ENCODE measurements around the gene SMCO4. TPM values are rescaled to one million over a fixed set of nuclear protein-coding genes. Genes with fewer than 3 reads are reported as not detected.
"Not testable (repeated sequence)": the region's sequence is repeated elsewhere in the genome, so short reads cannot be mapped to it uniquely, and the experiment has no call there.

Gene SMCO4
- total RNA-seq = 19.6 TPM

- DNase-seq = peak; percentile 90
Measured at GRCh38 chr11:93543292-93543977, at the start of gene SMCO4. Gene SMCO4, minus strand, starts transcription at chr11:93543391. Its CDS starts 64,202 bp downstream, at chr11:93479189.

DNA sequence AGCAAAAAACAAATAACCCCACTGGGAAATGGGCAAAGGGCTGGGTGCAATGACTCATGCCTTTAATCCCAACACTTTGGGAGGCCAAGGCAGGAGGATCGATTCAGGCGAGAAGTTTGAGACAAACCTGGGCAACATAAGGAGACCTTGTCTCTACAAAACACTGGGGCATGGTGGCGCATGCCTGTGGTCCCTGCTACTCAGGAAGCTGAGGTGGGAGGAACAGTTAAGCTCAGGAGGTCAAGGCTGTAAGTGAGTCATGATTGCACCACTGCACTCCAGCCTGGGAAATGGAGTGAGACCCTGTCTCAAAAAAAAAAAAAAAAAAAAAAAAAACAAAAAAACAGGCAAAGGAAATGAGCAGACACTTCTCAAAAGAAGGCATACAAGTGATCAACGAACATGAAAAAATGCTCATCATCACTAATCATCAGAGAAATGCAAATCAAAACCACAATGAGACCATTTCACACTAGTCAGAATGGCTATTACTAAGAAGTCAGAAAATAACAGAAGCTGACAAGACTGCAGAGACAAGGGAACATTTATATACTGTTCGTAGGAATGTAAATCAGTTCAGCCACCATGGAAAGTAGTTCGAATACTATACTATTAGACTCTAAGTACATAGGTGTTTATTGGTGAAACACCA lies 48.2 kb upstream of the SMCO4 start:
- no peak for DNase-seq

- DNase-seq = no peak
Measured at GRCh38 chr11:93589347-93589746, 46.2 kb upstream of the SMCO4 start.

GRCh38 chr11:93587858-93588581 lies 44.8 kb upstream of the SMCO4 start:
- no peak for DNase-seq

GRCh38 chr11:93587425-93587824 lies 44.2 kb upstream of the SMCO4 start:
- not testable (repeated sequence) for DNase-seq

- no peak for DNase-seq
Measured at GRCh38 chr11:93585758-93586157, 42.6 kb upstream of the SMCO4 start.

GRCh38 chr11:93583490-93583889 lies 40.3 kb upstream of the SMCO4 start:
- no peak for DNase-seq

DNA sequence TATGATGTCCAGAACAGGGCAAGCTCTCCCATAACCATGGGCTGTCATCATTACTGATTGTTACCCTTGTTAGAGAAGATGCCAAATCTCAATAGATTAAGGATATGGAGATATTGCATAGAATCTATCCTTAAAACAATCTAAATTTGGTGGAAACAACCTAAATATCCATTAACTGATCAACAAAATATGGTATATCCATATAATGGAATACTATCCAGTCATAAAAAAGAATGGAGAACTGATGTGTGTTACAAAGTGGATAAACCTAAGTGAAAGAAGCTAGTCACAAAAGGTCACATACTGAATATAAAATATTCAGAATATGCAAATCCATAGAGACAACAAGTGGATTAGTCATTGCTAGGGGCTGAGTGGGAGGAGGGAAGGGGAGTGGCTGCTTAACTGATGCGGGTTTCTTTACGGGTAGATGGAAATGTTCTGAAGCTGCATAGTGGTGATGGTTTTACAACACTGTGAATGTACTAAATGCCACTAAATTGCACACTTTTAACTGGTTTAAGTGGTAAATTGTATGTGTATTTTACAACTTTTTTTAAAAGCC lies 36.1 kb upstream of the SMCO4 start:
- no peak for DNase-seq

DNA sequence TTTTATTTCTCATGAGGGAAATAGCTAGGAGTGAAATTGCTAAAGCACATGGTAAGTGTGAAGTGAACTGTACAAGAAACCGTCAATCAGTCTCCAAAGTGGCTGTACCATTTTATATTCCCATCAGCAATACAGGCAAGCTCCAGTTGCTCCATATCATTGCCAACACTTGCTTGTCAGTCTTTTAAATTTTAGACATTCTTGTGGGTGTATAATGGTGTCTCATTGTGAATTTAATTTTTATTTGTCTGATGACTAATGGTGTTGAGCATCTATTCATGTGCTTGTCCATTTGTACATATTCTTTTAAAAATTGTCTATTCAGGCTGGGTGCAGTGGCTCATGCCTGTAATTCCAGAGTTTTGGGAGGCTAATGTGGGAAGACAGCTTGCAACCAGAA lies 34.1 kb upstream of the SMCO4 start:
- no peak for DNase-seq

GRCh38 chr11:93576870-93577269 lies 33.7 kb upstream of the SMCO4 start:
- DNase-seq = not testable (repeated sequence)

DNA sequence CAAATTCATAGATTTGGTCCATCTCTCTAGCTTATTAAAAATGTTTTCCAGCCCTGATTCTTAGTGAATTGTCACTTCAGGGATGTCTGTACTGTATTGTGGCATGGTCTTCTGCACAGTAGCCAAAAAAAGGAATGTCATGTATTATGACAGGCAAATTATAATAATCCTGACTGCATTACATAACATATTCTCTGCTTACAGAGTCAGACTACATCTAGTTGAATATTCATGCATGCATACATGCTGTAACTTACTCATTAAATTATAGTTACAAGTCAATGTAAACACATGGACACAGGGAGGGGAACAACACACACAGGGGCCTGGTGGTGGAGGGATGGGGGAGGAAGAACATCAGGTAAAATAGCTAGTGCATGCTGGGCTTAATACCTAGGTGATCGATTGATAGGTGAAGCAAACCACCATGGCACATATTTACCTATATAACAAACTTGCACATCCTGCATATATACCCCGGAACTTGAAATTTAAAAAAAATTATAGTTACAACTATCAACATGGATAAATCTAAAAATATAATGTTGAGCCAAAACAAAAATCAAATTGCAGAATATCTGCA lies 31.5 kb upstream of the SMCO4 start:
- no peak for DNase-seq

DNA sequence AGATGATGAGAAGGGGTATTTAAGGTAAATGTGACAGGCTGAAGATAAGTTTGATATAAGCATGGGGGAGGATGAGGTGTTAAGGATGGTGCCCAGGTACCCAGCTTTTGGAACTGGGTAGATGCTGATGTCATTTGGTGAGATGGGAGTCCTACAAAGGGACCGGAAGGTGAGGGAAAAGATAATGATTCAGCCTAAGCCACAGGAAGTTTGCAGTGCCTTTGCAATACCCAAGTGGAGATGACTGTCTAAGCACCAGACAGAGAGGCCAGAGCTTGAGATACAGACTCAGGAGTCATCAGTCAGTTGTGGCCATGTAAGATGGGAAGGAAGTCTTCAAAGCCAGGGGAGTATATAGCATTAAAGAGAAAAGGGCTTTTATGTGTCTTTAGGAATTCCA lies 30.0 kb upstream of the SMCO4 start:
- DNase-seq = no peak

DNA sequence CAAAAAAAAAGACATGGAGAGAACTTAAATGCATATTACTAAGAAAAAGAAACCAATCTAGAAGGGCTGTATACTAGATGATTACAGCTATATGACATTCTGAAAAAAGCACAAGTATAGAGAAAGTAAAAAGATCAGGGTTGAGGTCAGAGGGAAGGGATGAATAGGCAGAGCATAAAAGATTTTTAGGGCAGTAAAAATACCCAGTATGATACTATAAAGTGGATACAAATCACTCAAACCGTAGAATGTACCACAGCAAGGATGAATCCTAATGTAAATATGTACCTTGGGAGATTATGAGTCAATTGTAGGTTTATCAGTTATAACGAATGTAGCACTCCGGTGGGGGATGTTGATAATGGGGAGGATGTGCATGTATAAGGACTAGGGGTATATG lies 29.4 kb upstream of the SMCO4 start:
- no peak for DNase-seq

GRCh38 chr11:93572171-93572570 lies 29.0 kb upstream of the SMCO4 start:
- no peak for DNase-seq

GRCh38 chr11:93571612-93572011 lies 28.4 kb upstream of the SMCO4 start:
- no peak for DNase-seq

- DNase-seq = peak; percentile 17
Measured at GRCh38 chr11:93570759-93571413, 27.7 kb upstream of the SMCO4 start.

DNA sequence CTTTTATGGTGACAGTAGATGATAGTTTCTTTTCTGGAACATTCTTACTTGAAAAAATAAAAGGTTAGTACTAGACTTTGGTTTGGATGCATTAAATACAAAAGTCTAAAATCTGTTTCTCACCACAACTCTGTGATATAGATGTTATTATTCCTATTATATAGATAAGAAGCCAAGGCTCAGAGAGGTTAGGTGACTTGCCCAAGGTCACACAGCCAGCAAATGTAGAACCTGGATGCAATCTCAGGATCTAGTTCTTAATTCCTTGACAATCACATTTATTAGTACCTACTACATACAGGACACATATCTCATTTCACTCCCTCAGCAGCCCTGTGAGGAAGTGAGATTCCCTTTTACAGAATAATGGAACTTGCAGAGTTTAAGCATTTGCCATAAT lies 26.3 kb upstream of the SMCO4 start:
- DNase-seq = no peak

DNA sequence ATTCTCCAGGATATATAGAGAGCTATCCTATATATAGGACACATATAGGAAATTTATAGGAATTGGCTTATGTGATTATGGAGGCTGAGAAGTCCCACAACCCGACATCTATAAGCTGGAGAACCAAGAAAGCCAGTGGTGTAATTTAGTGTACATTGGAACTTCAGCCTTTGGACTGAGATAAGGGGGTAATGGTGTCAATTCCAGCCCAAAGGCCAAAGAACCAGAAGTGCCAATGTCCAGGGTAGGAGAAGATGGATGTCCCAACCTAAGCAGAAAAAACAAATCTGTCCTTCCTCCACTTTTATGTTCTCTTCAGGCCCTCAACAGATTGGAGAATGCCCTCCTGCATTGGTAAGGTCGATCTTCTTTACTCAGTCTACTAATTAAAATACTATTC lies 25.5 kb upstream of the SMCO4 start:
- DNase-seq = no peak

GRCh38 chr11:93567401-93567895 lies 24.3 kb upstream of the SMCO4 start:
- peak; percentile 77 for DNase-seq

GRCh38 chr11:93564895-93565294 lies 21.7 kb upstream of the SMCO4 start:
- DNase-seq = no peak

- DNase-seq = no peak
Measured at GRCh38 chr11:93563857-93564256, 20.7 kb upstream of the SMCO4 start.

Measured in tongue (tissue), 2 donors.